Measurements from ENCODE around the gene CCNA1.

The CCNA1 gene

GRCh38 chr13:36421447-36421846 is 10.8 kb upstream of the CCNA1 start:
- H3K9me3 ChIP-seq (ENCODE audit: control insufficient read depth, insufficient read depth, low read depth, low read length), result no peaks in the 10 kb centered on the region
- no peak overlapping the region for H3K27ac ChIP-seq (ENCODE audit: extremely low read depth, low read depth, low read length)
- no peaks in the 10 kb centered on the region for H3K4me1 ChIP-seq (ENCODE audit: control insufficient read depth, insufficient read depth, low read length)
- ChIA-PET POLR2A (no interaction called here), CTCF (interaction anchor here (0.5 to 4.9 kb wide), 8 partner anchors 11 to 431 kb away, joined by 3 to 27 read pairs (median 3); partner anchors contain the start of gene CCNA1)
- H3K36me3 ChIP-seq (ENCODE audit: control insufficient read depth in 2 of 2, insufficient read depth in 1 of 2, low read length in 2 of 2), result no peaks in the 10 kb centered on the region
- H3K4me3 ChIP-seq (ENCODE audit: low read depth, low read length), result no peak overlapping the region
- TF ChIP-seq ZNF624 (tag by site-specific recombination; IDR thresholded peaks at IDR 0.05) (no peak), REPIN1 (tag by site-specific recombination; IDR thresholded peaks at IDR 0.05; ENCODE audit: low read depth) (no peak), AEBP2 (tag by site-specific recombination; IDR thresholded peaks at IDR 0.05; ENCODE audit: borderline replicate concordance) (no peak), CTCF (tag by site-specific recombination; IDR thresholded peaks at IDR 0.05) (no peak), ZNF350 (tag by site-specific recombination; IDR thresholded peaks at IDR 0.05) (no peak), ZNF341 (tag by site-specific recombination; IDR thresholded peaks at IDR 0.05; ENCODE audit: low read depth) (no peak), HIC1 (tag by site-specific recombination; IDR thresholded peaks at IDR 0.05) (no peak), ZNF645 (tag by site-specific recombination; IDR thresholded peaks at IDR 0.05) (no peak), ZNF16 (tag by site-specific recombination; IDR thresholded peaks at IDR 0.05; ENCODE audit: low read depth) (no peak), ZFP37 (tag by site-specific recombination; IDR thresholded peaks at IDR 0.05) (no peak)

GRCh38 chr13:36428086-36428485 is 4.2 kb upstream of the CCNA1 start:
- Histone ChIP-seq H3K4me1 (ENCODE audit: control insufficient read depth, insufficient read depth, low read length) (no peaks in the 10 kb centered on the region; the same call in 1 of the 2 replicates), H3K27ac (ENCODE audit: extremely low read depth, low read depth, low read length) (no peak overlapping the region), H3K36me3 (ENCODE audit: control insufficient read depth in 2 of 2, insufficient read depth in 1 of 2, low read length in 2 of 2) (no peaks in the 10 kb centered on the region), H3K4me3 (ENCODE audit: low read depth, low read length) (no peak overlapping the region), H3K9me3 (ENCODE audit: control insufficient read depth, insufficient read depth, low read depth, low read length) (no peaks in the 10 kb centered on the region)
- CTCF ChIA-PET, result no interaction called here
- POLR2A ChIA-PET, result no interaction called here
- TF ChIP-seq ZBTB17 (tag by site-specific recombination; IDR thresholded peaks at IDR 0.05) (no peak), ZNF211 (tag by site-specific recombination; IDR thresholded peaks at IDR 0.05; ENCODE audit: low read depth) (no peak), ZSCAN4 (tag by site-specific recombination; IDR thresholded peaks at IDR 0.05) (no peak), ZNF585B (tag by site-specific recombination; IDR thresholded peaks at IDR 0.05) (no peak), KLF17 (tag by site-specific recombination; IDR thresholded peaks at IDR 0.05) (no peak), PRDM10 (tag by site-specific recombination; IDR thresholded peaks at IDR 0.05) (no peak), ZNF544 (tag by site-specific recombination; IDR thresholded peaks at IDR 0.05) (no peak), MYNN (tag by site-specific recombination; IDR thresholded peaks at IDR 0.05; ENCODE audit: borderline replicate concordance) (no peak), ZNF311 (tag by site-specific recombination; IDR thresholded peaks at IDR 0.05; ENCODE audit: borderline replicate concordance) (no peak), ZBTB44 (tag by site-specific recombination; IDR thresholded peaks at IDR 0.05) (no peak)
